ENCODE data around the gene NCOA5. TPM values are rescaled to one million over a fixed set of nuclear protein-coding genes. Genes with fewer than 3 reads are reported as not detected.

The NCOA5 gene
- total and polyA plus RNA-seq, 7 experiments from 2014 or later, result 15.7 to 47.6 (median 39.4) TPM

- intact Hi-C loops (cut with micrococcal nuclease), result no loop called here
- ChIA-PET POLR2A (no interaction called here), CTCF (interaction anchor here (0.6 kb wide), 1 partner anchor 133 kb away, joined by 5 read pairs; no protein-coding TSS in a partner anchor)
- peaks cover 0 to 5% of the 10 kb centered on the region in 2 donors for H3K4me1 ChIP-seq (ENCODE audit: control insufficient read depth in 2 of 2, insufficient read depth in 2 of 2, low read length in 2 of 2)
- ATAC-seq, result no peak
- H3K36me3 Mint-ChIP-seq, result peaks cover 0 to 17% (median 13%) of the 10 kb centered on the region in 5 donors
- H3K27me3 ChIP-seq (ENCODE audit: control insufficient read depth in 2 of 2, insufficient read depth in 2 of 2, low read length in 2 of 2), result no peaks in the 10 kb centered on the region
- H3K27ac ChIP-seq (ENCODE audit: low read depth, low read length), result no peak overlapping the region
- H3K9me3 Mint-ChIP-seq, result no peaks in the 10 kb centered on the region
- no peak for DNase-seq
- no peaks in the 10 kb centered on the region for H3K9me3 ChIP-seq (ENCODE audit: control insufficient read depth in 2 of 3, low read length in 3 of 3)
- peaks cover 0 to 5% (median 0%) of the 10 kb centered on the region in 3 experiments for H3K36me3 ChIP-seq (ENCODE audit: control insufficient read depth in 2 of 3, insufficient read depth in 3 of 3, low read length in 3 of 3)
- peaks cover 11 to 28% (median 23%) of the 10 kb centered on the region in 7 donors for H3K4me1 Mint-ChIP-seq
- peak overlapping the region in 1 of 9 donors; percentile 41 for H3K27ac Mint-ChIP-seq
- H3K27me3 Mint-ChIP-seq, result peaks cover 0 to 8% (median 0%) of the 10 kb centered on the region in 5 donors
- H3K4me3 Mint-ChIP-seq, result no peak overlapping the region
- no peak overlapping the region for H3K4me3 ChIP-seq (ENCODE audit: low read length)
These were observed 31.6 kb upstream of the NCOA5 start for GRCh38 chr20:46121184-46121930.

GRCh38 chr20:46120136-46120535 lies 30.4 kb upstream of the NCOA5 start:
- H3K4me3 Mint-ChIP-seq, result no peak overlapping the region
- H3K36me3 ChIP-seq (ENCODE audit: control insufficient read depth in 2 of 3, insufficient read depth in 3 of 3, low read length in 3 of 3), result peaks cover 0 to 5% (median 0%) of the 10 kb centered on the region in 3 experiments
- no peaks in the 10 kb centered on the region for H3K9me3 ChIP-seq (ENCODE audit: control insufficient read depth in 2 of 3, low read length in 3 of 3)
- H3K36me3 Mint-ChIP-seq, result peaks cover 0 to 13% (median 5%) of the 10 kb centered on the region in 5 donors
- H3K4me3 ChIP-seq (ENCODE audit: low read length), result no peak overlapping the region
- peaks cover 12 to 35% (median 23%) of the 10 kb centered on the region in 7 donors for H3K4me1 Mint-ChIP-seq
- peaks cover 0 to 2% (median 0%) of the 10 kb centered on the region in 11 donors for H3K9me3 Mint-ChIP-seq
- H3K27me3 ChIP-seq (ENCODE audit: control insufficient read depth in 2 of 2, insufficient read depth in 2 of 2, low read length in 2 of 2), result no peaks in the 10 kb centered on the region
- intact Hi-C loops (cut with micrococcal nuclease), result no loop called here
- DNase-seq (no peak), ATAC-seq (no peak)
- H3K4me1 ChIP-seq (ENCODE audit: control insufficient read depth in 2 of 2, insufficient read depth in 2 of 2, low read length in 2 of 2), result peaks cover 0 to 5% of the 10 kb centered on the region in 2 donors
- POLR2A ChIA-PET, result no interaction called here
- no peak overlapping the region for H3K27ac ChIP-seq (ENCODE audit: low read depth, low read length)
- H3K27me3 Mint-ChIP-seq, result peaks cover 0 to 17% (median 0%) of the 10 kb centered on the region in 5 donors
- peak overlapping the region in 1 of 9 donors; percentile 12 for H3K27ac Mint-ChIP-seq
- CTCF ChIA-PET, result no interaction called here

- Mint-ChIP-seq H3K27ac (peak overlapping the region in 3 of 9 donors; percentile 12 to 32 (median 25)), H3K9me3 (peaks cover 0 to 2% (median 0%) of the 10 kb centered on the region in 11 donors), H3K27me3 (peaks cover 0 to 17% (median 0%) of the 10 kb centered on the region in 5 donors), H3K4me3 (peak overlapping the region in 5 of 10 donors; percentile 27 to 96 (median 93)), H3K36me3 (peaks cover 0 to 13% (median 5%) of the 10 kb centered on the region in 5 donors), H3K4me1 (peaks cover 12 to 35% (median 23%) of the 10 kb centered on the region in 7 donors)
- no peak overlapping the region for H3K27ac ChIP-seq (ENCODE audit: low read depth, low read length)
- H3K4me1 ChIP-seq (ENCODE audit: control insufficient read depth in 2 of 2, insufficient read depth in 2 of 2, low read length in 2 of 2), result peaks cover 0 to 5% of the 10 kb centered on the region in 2 donors
- POLR2A ChIA-PET, result no interaction called here
- CTCF ChIA-PET, result no interaction called here
- H3K4me3 ChIP-seq (ENCODE audit: low read length), result no peak overlapping the region
- no peaks in the 10 kb centered on the region for H3K27me3 ChIP-seq (ENCODE audit: control insufficient read depth in 2 of 2, insufficient read depth in 2 of 2, low read length in 2 of 2)
- intact Hi-C loops (cut with micrococcal nuclease), result no loop called here
- no peak for ATAC-seq
- peaks cover 0 to 5% (median 0%) of the 10 kb centered on the region in 3 experiments for H3K36me3 ChIP-seq (ENCODE audit: control insufficient read depth in 2 of 3, insufficient read depth in 3 of 3, low read length in 3 of 3)
- DNase-seq, result no peak
- no peaks in the 10 kb centered on the region for H3K9me3 ChIP-seq (ENCODE audit: control insufficient read depth in 2 of 3, low read length in 3 of 3)
These were observed 29.8 kb upstream of the NCOA5 start for GRCh38 chr20:46119547-46119946.

- peak overlapping the region in 9 of 10 donors; percentile 29 to 96 (median 91) for H3K4me3 Mint-ChIP-seq
- H3K27ac Mint-ChIP-seq, result peak overlapping the region in 3 of 9 donors; percentile 12 to 30 (median 14)
These were observed 29.3 kb upstream of the NCOA5 start for GRCh38 chr20:46119028-46119546.

GRCh38 chr20:46118481-46119020 lies 28.8 kb upstream of the NCOA5 start:
- Mint-ChIP-seq H3K4me3 (peak overlapping the region; percentile 89 to 96 (median 92)), H3K36me3 (peaks cover 0 to 9% (median under 1%) of the 10 kb centered on the region in 5 donors), H3K27ac (peak overlapping the region in 5 of 9 donors; percentile 12 to 89 (median 30)), H3K27me3 (peaks cover 0 to 24% (median 8%) of the 10 kb centered on the region in 5 donors), H3K4me1 (peaks cover 12 to 35% (median 23%) of the 10 kb centered on the region in 7 donors), H3K9me3 (peaks cover 0 to 2% (median 0%) of the 10 kb centered on the region in 11 donors)
- H3K9me3 ChIP-seq (ENCODE audit: control insufficient read depth in 2 of 3, low read length in 3 of 3), result no peaks in the 10 kb centered on the region
- peaks cover 0 to 5% (median 0%) of the 10 kb centered on the region in 3 experiments for H3K36me3 ChIP-seq (ENCODE audit: control insufficient read depth in 2 of 3, insufficient read depth in 3 of 3, low read length in 3 of 3)
- ChIA-PET POLR2A (interaction anchor here (1.4 kb wide), 1 partner anchor 30 kb away, joined by 4 read pairs; no protein-coding TSS in a partner anchor), CTCF (interaction anchor here (0.6 to 0.7 kb wide), 2 partner anchors 112 to 141 kb away, joined by 3 read pairs; no protein-coding TSS in a partner anchor)
- peaks cover 0 to 5% of the 10 kb centered on the region in 2 donors for H3K4me1 ChIP-seq (ENCODE audit: control insufficient read depth in 2 of 2, insufficient read depth in 2 of 2, low read length in 2 of 2)
- H3K27me3 ChIP-seq (ENCODE audit: control insufficient read depth in 2 of 2, insufficient read depth in 2 of 2, low read length in 2 of 2), result no peaks in the 10 kb centered on the region
- peak overlapping the region; percentile 72 for H3K4me3 ChIP-seq (ENCODE audit: low read length)
- H3K27ac ChIP-seq (ENCODE audit: low read depth, low read length), result peak overlapping the region; percentile 56
- ATAC-seq, result peak; percentile 58
- DNase-seq, result peak in 2 of 9 donors; percentile 6 to 7
- intact Hi-C loops (cut with micrococcal nuclease), result loop anchor here in 1 of 2 donors (1.0 kb wide), 1 partner anchor 29 kb away; the partner anchor contains the start of gene NCOA5

More at GRCh38 chr20:46119028-46119546, 29.3 kb upstream of the NCOA5 start:
- Mint-ChIP-seq H3K36me3 (peaks cover 0 to 13% (median 5%) of the 10 kb centered on the region in 5 donors), H3K9me3 (peaks cover 0 to 2% (median 0%) of the 10 kb centered on the region in 11 donors), H3K4me1 (peaks cover 12 to 35% (median 23%) of the 10 kb centered on the region in 7 donors), H3K27me3 (peaks cover 0 to 20% (median 2%) of the 10 kb centered on the region in 5 donors)
- intact Hi-C loops (cut with micrococcal nuclease), result no loop called here
- no peak overlapping the region for H3K4me3 ChIP-seq (ENCODE audit: low read length)
- DNase-seq, result no peak
- no peak overlapping the region for H3K27ac ChIP-seq (ENCODE audit: low read depth, low read length)
- ATAC-seq, result peak; percentile 24
- POLR2A ChIA-PET, result no interaction called here
- H3K4me1 ChIP-seq (ENCODE audit: control insufficient read depth in 2 of 2, insufficient read depth in 2 of 2, low read length in 2 of 2), result peaks cover 0 to 5% of the 10 kb centered on the region in 2 donors
- no peaks in the 10 kb centered on the region for H3K27me3 ChIP-seq (ENCODE audit: control insufficient read depth in 2 of 2, insufficient read depth in 2 of 2, low read length in 2 of 2)
- CTCF ChIA-PET, result interaction anchor here (0.6 to 0.7 kb wide), 2 partner anchors 111 to 142 kb away, joined by 3 read pairs; no protein-coding TSS in a partner anchor
- H3K36me3 ChIP-seq (ENCODE audit: control insufficient read depth in 2 of 3, insufficient read depth in 3 of 3, low read length in 3 of 3), result peaks cover 0 to 5% (median 0%) of the 10 kb centered on the region in 3 experiments
- H3K9me3 ChIP-seq (ENCODE audit: control insufficient read depth in 2 of 3, low read length in 3 of 3), result no peaks in the 10 kb centered on the region

Measured in naive thymus-derived CD4-positive, alpha-beta T cell (primary cell).